Activated effector memory CD4-positive, alpha-beta T cell treated with Interleukin-2 at 50 U/mL for 16 hours (primary cell): ENCODE results near the gene PAX1.

Source experiments
- DNase-seq: peaks from one replicate; pipeline ENCODE4 v3.0.0-alpha.2; 2020

The PAX1 gene

DNA sequence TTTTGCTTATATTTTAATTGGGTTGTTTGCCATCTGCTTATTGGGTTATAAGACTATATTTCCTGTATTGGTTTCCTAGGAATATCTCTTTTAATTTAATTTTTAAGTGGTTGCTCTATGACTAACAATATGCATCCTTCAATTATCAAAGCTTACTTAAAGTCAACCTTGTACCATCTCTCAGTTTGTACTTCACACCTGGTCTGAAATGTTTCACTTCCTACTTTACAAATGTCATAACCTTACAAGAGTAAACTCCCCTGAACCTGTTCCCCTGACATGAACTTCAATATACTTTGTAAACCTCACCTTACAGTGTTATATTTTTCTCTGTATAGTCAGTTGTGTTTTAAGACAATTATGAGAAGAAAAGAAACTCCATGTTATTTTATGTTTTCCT lies 35.8 kb downstream of the PAX1 start:
- DNase-seq, result no peak

DNA sequence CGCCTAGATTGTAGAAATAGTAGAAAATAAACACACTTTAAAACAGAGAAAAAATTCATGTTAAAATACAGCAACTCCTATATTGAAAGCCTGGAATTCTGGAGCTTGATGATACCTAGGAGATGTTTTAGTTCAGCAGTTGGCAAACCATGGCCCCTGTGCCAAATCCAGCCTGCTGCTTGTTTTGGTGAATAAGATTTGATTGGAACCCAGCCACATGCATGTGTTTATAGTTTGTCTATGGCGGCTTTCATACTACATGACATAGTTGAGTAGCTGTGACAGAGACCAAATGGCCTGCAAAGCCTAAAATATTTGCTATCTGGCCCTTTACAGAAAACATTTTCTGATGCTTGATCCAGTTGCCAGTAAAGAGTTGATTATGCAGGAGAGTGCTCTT lies 57.2 kb downstream of the PAX1 start:
- DNase-seq, result no peak

DNA sequence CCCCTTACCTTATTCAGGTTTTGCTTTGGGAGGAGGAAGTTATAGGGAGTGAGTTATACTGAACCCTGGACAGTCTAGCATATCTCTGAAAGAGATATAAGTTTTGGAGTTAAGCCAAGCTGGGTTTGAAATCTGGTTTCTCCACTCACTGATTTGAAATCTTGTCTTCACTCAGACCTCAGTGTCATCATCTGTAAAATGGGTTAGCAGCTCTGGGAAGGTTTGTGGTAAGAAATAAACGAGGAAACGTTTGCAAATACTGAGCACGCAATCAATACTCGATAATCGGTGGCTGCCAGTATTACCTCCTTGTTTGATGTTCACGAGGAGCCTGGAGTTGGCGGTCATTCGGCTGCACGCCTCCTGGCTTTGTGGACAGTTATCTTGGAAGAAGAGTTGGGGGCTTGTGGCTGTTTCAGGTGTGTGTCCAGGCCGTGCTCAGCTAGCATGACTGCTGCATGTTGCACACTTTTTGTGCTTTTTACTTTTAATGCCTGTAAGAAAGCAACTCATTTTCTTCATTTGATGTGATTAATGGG lies 61.8 kb downstream of the PAX1 start:
- no peak for DNase-seq

DNA sequence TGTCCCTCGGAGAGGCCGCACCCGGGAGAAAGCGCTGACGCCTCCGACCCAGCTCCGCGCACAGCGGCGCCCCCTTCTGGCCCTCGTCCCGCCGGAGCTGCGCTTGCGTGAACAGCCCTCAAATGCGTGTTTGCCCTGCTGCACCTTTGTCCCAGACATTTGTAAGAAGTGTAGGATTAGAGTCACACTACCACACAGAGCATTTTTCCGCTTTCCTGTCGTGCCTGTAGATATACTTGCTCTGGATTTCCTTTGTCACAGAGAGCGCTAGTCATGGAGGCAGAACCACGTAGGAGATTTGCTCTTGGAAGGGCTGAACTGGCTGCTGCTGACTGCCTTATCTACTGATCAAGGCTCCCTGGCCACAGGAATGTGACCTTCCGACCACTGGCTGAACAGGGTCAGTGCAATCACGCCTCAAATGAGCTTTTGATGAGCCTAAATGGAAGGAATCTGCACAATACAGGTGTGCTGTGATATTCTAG lies 62.3 kb downstream of the PAX1 start:
- DNase-seq, result no peak
